Mesothelial cell of epicardium (in vitro differentiated cells): ENCODE results near the gene GLB1L2. TPM values are rescaled to one million over a fixed set of nuclear protein-coding genes. Genes with fewer than 3 reads are reported as not detected.

Experiments
- DNase-seq, 2 experiments: peaks; one replicate each; pipeline ENCODE4 v3.0.0; 2021; ENCODE audit warnings: low spot score in 2 of 2; ENCODE audit not compliant: unreplicated experiment in 2 of 2
- H3K27ac Mint-ChIP-seq: 2 replicates; pipeline ENCODE4 v1.8.0; 2021; ENCODE audit warnings: mixed read lengths
- H3K27me3 Mint-ChIP-seq: 2 replicates; pipeline ENCODE4 v1.8.0; 2021; ENCODE audit warnings: low read depth, mixed read lengths
- H3K36me3 Mint-ChIP-seq: 2 replicates; pipeline ENCODE4 v1.8.0; 2021; ENCODE audit warnings: mixed read lengths
- H3K4me1 Mint-ChIP-seq: 2 replicates; pipeline ENCODE4 v1.8.0; 2021; ENCODE audit warnings: mixed read lengths
- H3K4me3 Mint-ChIP-seq: 2 replicates; pipeline ENCODE4 v1.8.0; 2021; ENCODE audit warnings: mild to moderate bottlenecking, moderate library complexity, mixed read lengths
- H3K9me3 Mint-ChIP-seq: 2 replicates; pipeline ENCODE4 v1.8.0; 2021; ENCODE audit warnings: mixed read lengths
- CTCF ChIP-seq: fragments of 200-600 bp; sonication (generic); IDR thresholded peaks from one replicate; pipeline ENCODE4 v1.5.0; 2021; ENCODE audit warnings: antibody characterized with exemption; ENCODE audit not compliant: unreplicated experiment
- total RNA-seq: library from RNA; stranded (reverse); gene quantifications from 3 replicates; pipeline ENCODE4 v1.2.1, GENCODE V29; 2021

Gene GLB1L2
- total RNA-seq, 1 donor from 2014 or later = 9.5 TPM

- DNase-seq = no peak
- no peak overlapping the region for H3K4me3 Mint-ChIP-seq
- H3K4me1 Mint-ChIP-seq = no peaks in the 10 kb centered on the region
- no peak overlapping the region for H3K27ac Mint-ChIP-seq
- H3K36me3 Mint-ChIP-seq = no peaks in the 10 kb centered on the region
- H3K9me3 Mint-ChIP-seq = no peaks in the 10 kb centered on the region
- H3K27me3 Mint-ChIP-seq = no peaks in the 10 kb centered on the region
- no peak for TF ChIP-seq CTCF
Observed at GRCh38 chr11:134367781-134368180, 36.0 kb downstream of the GLB1L2 start.

- no peak for DNase-seq
- H3K36me3 Mint-ChIP-seq = no peaks in the 10 kb centered on the region
- no peaks in the 10 kb centered on the region for H3K27me3 Mint-ChIP-seq
- H3K27ac Mint-ChIP-seq = no peak overlapping the region
- no peaks in the 10 kb centered on the region for H3K9me3 Mint-ChIP-seq
- H3K4me1 Mint-ChIP-seq = no peaks in the 10 kb centered on the region
- no peak for TF ChIP-seq CTCF
- H3K4me3 Mint-ChIP-seq = no peak overlapping the region
Observed at GRCh38 chr11:134369656-134370525, 38.1 kb downstream of the GLB1L2 start.

- Mint-ChIP-seq H3K27me3 (no peaks in the 10 kb centered on the region), H3K4me1 (no peaks in the 10 kb centered on the region), H3K9me3 (no peaks in the 10 kb centered on the region), H3K4me3 (no peak overlapping the region), H3K27ac (no peak overlapping the region), H3K36me3 (no peaks in the 10 kb centered on the region)
- no peak for DNase-seq
- TF ChIP-seq CTCF = no peak
Observed at GRCh38 chr11:134370526-134371435, 39.0 kb downstream of the GLB1L2 start.

- H3K27ac Mint-ChIP-seq = no peak overlapping the region
- H3K36me3 Mint-ChIP-seq = no peaks in the 10 kb centered on the region
- TF ChIP-seq CTCF = no peak
- DNase-seq = no peak
- no peaks in the 10 kb centered on the region for H3K9me3 Mint-ChIP-seq
- no peak overlapping the region for H3K4me3 Mint-ChIP-seq
- H3K4me1 Mint-ChIP-seq = no peaks in the 10 kb centered on the region
- no peaks in the 10 kb centered on the region for H3K27me3 Mint-ChIP-seq
Observed at GRCh38 chr11:134371436-134372185, 39.8 kb downstream of the GLB1L2 start.

- no peak for DNase-seq
- no peak for TF ChIP-seq CTCF
- Mint-ChIP-seq H3K4me1 (no peaks in the 10 kb centered on the region), H3K27me3 (no peaks in the 10 kb centered on the region), H3K4me3 (no peak overlapping the region), H3K9me3 (no peaks in the 10 kb centered on the region), H3K27ac (no peak overlapping the region), H3K36me3 (no peaks in the 10 kb centered on the region)
Observed at GRCh38 chr11:134372536-134372935, 40.7 kb downstream of the GLB1L2 start.
